GM19023 (cell line): ENCODE results near the gene ZCCHC24.

Experiments
- ATAC-seq: cut with Tn5 transposase; IDR thresholded peaks from one replicate; pipeline ENCODE4 v1.9.1; 2021; ENCODE audit warnings: mild to moderate bottlenecking, moderate library complexity; ENCODE audit not compliant: unreplicated experiment

The ZCCHC24 gene

DNA sequence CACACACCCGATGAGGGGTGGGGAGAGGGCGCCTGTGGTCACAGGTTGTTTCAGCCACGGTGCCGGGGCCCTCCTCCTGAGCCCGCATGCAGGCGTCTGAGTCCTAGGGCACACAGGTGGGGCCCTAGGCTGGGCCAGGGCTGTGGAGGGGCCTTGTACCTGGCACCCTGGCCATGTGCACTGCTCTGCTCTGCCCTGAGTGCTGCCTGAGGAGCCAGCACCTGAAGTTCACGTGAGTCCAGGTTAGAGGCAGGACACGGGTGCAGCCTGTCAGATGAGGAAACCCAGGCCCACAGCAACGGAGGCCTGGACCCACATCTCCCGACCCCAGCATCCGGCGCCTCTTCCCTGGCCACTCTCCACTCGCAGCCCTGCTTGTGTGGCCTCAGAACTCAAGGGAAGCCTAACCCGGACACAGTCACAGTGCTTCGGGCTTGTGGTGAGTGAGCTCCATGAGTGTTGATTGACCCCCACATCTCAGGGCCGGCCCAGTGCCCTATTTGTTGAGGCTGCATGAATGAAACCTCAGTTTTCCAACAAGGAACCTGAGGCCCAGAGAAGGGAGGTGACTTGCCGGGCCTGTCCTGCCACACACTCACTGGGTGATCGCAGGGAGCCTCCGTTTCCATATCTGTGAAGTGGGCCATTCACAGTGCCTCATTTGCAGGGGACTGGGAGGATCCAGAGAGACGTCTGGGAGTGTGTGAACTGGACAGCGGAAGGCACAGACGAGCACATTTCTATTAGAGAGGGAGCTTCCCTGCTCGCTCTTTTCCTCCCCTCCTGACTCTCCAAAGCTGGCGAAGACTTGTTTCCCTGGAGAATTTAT lies 58.6 kb downstream of the ZCCHC24 start:
- no peak for ATAC-seq

DNA sequence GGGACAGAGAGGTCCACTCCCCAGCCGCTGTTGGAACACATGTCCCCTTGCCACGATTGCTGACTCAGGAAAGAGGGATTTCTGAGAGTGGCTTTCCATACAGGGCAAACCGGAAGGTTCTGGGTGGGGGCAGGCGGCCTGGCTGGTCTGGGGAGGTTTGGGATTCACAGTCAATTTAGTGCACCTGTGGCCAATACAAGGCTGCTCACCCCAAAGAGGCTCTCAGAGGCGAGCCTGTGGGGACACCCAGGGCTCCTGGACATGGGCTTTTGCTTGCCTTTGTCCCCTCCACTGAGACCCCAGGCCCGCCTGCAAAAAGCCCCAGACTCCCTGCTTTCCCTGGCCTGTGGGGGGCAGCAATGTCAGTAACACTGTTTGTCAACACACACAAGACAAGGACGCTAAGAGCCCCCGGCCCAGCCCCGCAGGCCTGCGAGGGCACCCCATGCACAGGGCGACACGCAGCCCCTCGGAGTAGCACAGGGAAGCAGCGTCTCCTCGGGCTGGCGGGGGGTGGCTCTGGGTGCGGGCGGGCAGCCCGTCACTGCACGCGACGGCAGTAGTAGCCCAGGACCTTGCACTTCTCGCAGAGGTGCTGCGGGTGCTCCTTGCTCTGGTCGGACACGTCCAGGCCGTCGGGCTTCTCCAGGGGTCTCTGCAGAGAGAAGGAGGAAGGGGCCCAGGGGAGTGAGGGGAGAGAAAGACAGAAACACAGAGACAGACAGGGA lies 59.5 kb downstream of the ZCCHC24 start:
- ATAC-seq, result no peak

DNA sequence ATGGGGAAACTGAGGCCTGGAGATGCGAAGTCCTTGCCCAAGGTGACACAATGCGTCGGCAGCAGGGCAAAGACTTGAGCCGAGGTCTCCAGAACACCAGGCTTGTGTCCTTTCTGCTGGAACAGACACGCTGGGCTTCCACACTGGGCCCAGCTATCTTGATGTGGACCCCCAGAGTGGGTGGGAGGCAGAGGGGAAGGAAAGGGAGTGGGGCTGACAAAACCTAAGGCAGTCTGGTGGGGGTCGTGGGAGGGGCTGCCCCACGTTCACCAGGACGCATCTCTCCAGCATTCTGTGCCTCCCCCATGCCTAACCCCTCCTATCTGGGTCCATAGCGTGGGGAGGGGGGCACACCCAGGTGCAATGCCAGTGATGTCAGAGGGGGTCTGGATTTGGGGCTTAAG lies 60.0 kb downstream of the ZCCHC24 start:
- no peak for ATAC-seq

DNA sequence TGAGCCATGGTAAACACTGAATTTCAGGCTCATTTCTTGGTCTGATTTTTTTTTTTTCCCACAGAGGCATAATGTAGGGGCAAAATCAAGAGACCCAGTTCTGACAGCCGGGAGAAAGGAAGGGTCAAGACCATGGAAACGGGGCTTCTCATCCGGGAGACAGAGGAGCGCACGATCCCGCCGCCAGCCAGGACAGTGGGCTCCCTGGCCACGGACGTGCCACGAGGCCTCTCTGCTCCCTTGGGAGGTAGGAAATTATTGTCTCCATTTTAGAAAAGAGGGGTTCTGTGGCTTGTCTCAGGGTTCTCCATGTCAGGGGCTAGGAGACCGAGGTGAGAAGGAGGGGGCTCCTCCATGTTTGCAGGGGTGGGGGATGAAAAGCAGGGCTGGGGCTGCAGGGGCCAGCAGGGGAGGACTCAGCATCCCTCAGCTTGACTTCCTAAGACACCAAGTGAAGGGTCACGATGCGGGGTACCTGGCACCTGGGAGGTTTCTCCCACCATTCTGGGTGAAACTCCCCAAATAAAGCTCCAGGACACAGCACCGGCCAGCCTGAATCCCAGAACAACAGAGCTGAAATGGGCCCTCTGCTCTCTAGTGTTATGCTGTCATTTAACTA lies 60.5 kb downstream of the ZCCHC24 start:
- ATAC-seq, result no peak

DNA sequence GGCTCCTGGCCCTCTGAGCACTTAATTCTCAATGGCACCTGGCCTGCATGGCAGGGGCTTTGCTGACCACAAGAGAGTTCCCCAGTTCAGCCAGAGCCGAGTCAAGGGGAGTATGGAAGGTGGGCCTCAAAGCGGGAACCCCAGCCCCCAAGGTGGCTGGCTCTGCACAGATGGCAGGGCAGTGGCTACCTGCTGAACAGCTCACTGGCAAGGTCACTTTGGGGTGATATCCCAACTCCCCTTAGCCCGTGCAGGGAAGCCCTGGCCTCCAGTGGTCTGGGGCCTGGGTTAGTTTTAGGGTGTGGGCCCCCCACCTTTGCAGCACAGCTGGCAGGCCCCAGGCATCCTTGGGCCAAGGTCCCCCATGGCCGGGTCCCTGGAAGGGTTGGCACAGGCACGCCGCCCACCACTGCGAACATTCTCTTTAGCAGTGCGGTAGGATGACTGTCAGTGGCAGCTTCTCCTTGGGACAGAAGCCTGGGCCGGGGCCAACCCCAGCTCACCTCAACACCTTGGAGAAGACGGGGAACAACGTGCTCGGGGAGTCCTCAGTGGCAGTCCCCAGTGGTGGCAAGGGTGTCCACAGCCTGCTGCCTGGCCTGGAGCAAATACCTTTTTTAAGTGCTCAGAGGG lies 61.3 kb downstream of the ZCCHC24 start:
- ATAC-seq, result no peak

DNA sequence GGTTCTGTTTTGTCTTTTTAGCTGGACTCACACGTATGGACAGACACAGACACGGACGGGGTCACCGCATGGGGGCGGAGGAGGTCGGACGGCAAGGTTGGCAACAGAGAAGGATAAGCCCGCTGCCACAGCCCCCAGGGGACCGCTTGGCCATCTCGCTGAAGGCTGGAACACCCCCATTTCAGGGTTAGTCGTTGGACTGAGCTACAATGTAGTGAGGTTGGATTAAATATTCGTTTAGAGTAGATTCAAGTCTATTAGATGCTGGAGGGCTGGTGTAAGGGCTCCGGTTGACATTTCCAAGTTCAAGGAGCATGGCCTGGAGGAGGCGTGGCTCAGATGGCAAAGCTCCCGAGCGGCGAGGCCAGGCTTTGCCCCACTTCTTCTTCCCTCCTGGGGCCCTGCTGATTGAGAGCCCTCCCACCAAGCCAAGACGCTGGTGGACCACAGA lies 62.9 kb downstream of the ZCCHC24 start:
- no peak for ATAC-seq

DNA sequence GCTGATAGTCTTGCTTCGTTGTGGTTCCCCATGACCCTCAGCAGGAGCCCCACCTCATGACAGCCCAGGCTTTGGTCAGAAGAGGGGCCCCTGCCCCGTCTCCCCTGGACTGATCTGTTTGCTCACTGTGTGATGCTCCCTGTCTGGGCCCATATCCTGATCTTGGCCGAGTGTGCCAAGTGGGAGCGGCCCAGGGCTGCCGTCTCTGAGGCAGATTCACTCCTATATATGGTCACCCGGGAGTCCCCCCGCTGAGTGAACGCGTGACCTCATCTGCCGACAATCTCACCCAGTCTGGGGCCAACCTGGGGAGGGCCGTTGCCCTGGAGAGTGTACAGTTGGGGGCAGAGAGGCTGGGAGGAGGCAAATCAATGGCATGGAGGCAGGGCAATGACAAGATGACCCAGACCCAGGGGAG lies 63.6 kb downstream of the ZCCHC24 start:
- no peak for ATAC-seq

DNA sequence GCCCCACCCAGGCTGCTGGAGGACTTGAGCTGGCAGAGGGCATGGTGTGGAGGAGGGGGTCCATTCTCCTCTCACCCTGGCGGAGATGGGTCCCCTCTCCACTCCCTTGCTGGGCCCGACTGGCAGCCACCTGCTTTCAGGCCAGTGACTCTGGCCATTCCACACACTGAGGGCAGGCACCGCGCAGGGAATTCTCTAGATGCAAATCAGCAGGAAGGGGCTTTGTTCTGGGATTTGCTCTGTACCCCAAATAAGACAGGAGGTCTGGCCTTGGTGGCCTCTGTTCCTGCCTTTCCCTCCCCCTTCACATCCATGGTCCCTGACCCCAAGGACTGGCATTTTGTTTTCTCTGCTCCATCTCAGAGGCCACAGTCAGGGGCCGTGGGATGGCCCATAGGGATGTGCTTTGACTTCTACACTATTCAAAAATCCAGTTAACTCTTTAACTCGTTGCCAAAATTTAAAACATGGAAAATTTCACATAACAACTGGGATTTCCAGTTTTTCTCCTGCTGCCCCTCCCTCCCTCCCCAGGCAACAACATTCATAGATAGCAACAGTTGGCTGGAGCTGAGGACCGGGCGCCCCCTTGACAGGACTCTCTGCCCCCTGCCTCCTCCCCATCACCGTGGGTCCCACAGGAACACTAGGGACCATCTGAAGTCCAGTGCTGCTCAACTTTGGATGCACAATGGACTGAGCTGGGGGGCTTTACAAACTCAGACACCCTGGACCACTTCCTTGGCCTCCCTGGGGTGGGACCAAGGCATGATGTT lies 64.3 kb downstream of the ZCCHC24 start:
- no peak for ATAC-seq

DNA sequence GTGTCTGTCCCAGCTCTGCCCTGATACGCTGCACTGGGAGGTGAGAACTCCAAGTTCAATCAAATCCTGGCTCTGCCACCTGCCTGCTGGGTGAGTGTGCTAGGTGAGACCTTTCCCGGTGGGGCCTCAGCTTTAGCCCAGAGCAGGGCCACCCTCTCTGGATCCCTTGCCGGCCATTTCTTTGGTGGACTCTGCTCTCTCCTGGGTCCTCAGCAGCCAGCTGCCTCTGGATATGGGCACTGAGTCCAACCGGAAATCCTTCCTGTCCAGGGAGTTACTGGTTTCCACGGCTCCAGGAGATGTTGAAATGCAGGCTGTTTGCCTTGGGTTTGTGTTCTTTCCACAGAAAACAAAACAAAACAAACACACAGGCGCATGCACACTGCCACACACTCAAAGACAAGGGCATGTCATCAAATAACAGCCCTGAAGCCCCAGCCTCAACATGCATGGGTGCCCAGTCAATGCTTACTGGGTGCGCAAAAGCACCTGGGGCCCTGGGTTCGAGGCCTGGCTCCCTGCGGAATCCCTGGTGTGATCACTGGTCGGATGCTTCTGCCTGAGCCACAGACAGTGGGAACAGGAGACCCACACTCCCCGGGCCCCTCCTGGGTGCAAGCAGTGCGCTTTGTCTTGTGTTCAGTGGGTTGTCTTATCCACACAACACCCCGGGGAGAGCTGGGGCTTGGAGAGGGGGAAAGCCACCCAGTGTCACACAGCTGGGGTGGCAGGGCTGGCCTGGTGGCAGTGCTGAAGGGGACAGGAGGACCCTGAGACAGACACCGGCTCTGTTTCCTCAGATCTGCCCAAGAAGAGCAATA lies 65.1 kb downstream of the ZCCHC24 start:
- ATAC-seq, result no peak

DNA sequence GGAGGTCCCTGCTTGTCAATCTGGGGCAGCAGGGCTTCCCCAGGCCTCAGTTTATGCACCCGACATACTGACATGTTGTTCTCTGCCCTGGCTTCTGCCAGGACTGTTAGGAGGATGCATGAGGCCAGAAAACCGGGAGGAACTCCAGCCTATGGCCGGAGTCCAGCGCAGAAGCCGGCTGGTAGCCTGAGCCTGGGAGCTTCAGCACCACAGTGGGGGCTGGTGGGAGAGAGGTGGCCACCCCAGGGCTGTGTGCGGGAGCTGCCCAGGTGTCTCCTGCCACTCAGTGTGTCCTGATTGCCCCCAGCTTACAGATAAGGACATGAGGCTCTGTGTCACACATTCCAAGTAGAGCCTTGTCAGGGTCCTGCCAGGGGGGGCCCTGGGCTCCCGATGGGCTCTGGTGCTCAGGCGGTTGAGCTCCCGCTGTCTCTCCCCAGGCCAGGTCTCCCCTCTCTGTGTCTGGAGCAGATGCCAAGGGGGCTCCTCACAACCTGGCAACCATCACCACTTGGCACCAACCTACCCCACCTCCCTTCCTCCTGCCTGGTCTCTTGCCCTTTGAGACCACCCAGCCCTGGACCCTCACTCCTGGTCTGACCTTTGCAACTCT lies 65.8 kb downstream of the ZCCHC24 start:
- ATAC-seq, result no peak

DNA sequence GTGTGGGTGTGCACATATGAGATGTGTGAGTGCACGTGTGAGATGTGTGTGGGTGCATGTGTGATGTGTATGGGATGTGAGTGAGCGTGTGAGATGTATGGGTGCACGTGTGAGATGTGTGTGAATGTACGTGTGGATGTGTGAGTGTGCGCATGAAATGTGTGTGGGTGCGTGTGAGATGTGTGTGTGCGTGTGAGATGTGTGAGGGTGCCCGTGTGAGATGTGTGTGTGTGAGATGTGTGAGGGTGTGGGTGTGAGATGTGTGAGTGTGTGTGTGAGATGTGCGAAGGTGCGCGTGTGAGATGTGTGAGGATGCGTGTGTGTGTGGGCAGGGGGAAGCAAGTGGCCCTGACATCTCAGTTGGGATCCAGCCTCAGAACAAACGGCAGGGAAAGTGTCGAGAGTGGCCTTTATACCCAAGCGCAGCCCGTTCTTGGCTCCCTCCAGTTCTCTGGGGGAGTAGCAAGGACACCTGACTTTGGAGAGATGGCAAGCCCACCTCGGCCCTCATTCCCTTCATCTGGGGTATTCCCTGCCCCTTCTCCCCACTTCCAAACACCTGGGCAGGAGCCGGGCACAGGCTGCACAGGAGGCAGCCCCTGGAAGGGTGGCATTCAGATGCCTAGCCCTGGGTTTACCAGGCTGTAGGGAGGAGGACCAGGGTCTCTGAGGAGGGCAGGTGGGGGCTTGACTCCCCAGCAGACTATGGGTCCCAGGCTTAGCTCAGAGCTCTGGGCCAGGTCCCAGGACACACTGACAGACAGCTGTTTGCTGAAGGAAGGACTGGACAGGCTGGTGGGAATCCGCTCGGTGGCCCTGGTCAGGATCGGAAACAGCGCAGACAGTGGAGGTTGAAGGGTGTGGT lies 66.5 kb downstream of the ZCCHC24 start:
- no peak for ATAC-seq

DNA sequence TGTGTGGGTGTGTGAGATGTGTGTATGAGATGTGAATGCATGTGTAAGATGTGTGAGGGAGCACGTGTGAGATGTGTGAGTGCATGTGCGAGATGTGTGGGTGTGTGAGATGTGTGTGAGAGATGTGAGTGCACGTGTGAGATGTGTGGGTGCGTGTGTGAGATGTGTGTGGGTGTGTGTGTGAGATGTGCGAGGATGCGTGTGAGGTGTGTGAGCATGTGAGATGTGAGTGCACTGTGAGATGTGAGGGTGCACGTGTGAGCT lies 67.1 kb downstream of the ZCCHC24 start:
- no peak for ATAC-seq

DNA sequence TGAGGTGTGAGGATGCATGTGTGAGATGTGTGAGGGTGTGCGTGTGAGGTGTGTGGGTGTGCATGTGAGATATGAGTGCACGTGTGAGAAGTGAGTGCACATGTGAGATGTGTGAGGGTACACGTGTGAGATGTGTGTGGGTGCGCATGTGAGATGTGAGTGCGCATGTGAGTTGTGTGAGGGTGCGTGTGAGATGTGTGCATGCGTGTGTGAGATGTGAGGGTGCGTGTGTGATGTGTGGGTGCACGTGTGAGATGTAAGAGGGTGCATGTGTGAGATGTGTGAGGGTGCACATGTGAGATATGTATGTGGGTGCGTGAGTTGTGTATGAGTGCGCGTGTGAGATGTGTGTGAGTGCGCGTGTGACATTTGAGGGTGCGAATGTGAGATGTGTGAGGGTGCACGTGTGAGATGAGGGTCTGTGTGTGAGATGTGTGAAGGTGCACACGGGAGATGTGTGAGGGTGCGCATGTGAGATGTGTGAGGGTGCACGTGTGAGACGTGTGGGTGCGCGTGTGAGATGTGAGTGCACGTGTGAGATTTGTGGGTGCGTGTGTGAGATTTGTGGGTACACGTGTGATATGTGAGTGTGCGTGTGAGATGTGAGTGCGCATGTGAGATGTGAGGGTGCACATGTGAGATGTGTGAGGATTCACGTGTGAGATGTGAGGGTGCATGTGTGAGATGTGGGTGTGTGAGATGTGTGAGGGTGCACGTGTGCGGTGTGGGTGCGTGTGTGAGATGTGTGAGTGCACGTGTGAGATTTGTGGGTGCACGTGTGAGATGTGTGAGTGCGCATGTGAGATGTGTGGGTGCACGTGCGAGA lies 67.7 kb downstream of the ZCCHC24 start:
- ATAC-seq, result no peak

DNA sequence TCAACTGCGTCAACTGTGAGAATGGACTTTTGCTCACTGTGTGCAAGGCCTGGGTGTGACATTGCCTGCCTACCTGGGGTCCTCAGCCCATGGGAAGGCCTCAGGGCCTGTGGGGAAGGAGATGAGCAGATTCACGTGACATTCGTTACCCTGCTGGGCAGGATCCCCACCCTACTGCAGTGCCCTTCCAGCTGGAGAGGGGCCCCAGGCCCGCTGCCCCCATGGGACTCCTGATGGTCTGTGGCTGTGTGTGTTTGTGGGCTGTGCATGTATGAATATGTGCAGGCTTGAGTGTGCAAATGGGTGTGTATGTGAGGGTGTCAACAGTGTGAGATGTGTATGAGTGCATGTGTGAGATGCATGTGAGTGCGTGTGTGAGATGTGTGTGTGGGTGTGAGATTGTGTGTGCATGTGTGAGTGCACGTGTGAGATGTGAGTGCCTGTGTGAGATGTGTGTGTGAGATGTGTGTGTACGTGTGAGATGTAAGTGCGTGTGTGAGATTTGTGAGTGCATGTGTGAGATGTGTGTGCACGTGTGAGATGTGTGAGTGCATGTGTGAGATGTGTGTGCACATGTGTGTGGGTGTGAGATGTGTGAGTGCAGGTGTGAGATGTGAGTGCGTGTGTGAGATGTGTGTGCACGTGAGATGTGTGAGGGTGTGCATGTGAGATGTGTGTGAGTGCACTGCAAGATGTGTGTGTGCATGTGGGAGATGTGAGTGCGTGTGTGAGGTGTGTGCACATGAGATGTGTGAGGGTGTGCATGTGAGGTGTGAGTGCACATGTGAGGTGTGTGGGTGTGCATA lies 68.5 kb downstream of the ZCCHC24 start:
- ATAC-seq, result no peak

DNA sequence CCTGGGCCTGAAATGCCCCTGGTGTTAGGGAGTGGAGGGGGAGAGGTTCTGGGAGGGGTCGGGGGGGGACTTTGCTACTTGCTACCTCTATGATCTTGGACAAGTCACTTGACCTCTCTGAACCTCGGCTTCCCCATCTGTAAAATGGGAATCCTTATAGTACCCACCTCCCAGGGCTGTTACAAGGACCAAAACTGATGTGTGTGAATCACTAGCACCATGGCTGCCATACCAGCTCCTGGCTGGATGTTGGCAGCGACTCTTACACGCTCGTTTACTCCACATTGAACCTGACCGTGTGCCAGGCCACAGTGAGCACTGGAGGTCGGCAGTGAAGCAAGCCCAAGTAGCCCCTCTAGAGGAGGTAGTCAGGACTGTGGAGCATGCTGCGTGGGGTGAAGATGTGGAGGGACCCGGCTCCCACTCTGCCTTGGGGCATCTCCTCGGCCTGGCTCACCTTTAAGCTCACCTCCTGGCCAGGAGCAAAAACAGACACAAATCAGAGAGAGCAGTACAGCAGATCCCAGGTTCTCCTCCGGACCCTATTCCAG lies 69.3 kb downstream of the ZCCHC24 start:
- no peak for ATAC-seq

DNA sequence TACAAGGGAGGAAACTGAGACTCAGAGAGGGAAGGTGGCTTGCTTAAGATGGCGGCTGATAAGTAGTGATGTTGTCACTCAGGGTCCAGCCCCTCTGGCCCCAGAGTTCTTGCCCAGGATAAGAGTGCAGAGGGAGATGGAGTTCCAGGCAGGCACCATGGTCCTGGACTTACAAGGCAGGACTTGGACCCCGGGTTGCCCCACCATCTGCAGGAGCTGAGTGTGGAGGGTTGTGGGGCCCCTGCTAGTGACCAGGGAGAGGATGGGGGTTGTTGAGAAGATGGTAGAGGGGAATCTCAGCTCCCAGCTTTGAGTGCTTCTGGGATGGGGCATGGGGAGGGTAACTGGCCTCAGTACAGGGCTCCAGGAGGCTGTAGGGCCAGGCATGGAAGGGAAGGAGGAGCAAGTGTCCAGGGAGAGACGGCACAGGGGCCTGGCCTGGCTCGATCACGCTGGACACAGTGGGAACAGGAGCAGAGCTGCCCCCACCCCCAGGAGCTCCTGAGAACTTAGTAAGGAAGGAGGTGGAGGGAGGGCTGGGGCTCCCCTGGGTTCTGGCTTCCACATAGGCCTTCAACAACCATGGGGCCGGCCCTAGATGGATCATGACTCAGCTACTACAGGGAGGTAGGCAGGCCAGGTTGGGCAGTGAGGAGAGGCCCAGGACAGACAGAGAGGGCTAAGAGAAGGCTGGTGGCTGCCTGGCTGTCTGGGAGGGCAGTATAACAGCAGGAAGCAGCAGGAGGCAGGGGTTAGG lies 69.9 kb downstream of the ZCCHC24 start:
- ATAC-seq, result no peak
